ENCODE measurements around the gene SERPINB10.
"Not testable (repeated sequence)": the region's sequence is repeated elsewhere in the genome, so short reads cannot be mapped to it uniquely, and the experiment has no call there.

SERPINB10 gene

DNA sequence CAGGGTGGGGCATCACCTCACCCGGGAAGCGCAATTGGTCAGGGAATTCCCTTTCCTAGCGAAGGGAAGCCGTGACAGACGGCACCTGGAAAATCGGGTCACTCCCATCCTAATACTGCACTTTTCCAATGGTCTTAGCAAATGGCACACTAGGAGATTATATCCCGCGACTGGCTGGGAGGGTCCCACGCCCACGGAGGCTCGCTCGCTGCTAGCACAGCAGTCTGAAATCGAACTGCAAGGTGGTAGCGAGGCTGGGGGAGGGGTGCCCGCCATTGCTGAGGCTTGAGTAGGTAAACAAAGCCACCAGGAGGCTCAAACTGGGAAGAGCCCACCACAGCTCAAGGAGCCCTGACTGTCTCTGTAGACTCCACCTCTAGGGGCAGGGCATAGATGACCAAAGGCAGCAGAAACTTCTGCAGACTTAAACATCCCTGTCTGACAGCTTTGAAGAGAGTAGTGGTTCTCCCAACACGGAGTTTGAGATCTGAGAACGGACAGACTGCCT lies 32.8 kb downstream of the SERPINB10 start:
- H3K27me3 Mint-ChIP-seq: peaks cover 15% of the 10 kb centered on the region
- not testable (repeated sequence) for H3K4me3 Mint-ChIP-seq; H3K9me3 Mint-ChIP-seq; H3K4me1 Mint-ChIP-seq; H3K27ac Mint-ChIP-seq; H3K36me3 Mint-ChIP-seq; ATAC-seq (ENCODE audit: low read depth); DNase-seq (ENCODE audit: low spot score in 2 of 2)

DNA sequence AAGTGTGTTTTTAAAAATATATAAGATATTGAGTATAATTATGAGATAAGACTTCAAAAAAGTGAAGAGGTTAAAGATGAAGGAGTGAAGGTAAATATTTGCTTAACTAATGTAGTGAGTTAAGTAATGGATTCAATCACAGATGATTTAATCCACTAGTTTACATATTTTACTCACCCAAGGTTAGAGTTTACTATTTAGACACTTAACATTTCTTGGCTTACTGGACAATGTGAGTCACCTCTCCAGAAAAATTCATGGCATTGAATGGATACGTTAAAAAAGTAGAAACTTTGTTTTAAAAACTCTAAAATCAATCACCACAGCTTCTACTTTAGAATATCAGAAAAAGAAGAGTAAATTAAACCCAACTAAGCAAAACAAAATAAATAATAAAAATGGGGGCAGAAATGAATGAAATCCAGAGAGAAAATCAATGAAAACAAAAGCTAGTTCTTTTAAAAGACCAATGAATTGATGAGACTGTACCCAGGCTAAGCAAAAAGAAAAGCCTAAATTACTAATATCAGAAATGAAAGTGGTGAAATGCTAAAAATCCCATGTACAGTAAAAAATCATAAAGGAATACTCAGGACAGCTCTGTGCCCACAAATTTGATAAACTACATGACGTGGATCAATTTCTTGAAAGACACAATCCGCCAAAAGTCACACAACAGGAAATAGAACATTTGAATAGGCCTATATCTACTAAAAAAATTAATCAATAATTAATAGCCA lies 39.5 kb downstream of the SERPINB10 start:
- Mint-ChIP-seq H3K27ac (no peak overlapping the region), H3K27me3 (peaks cover 7% of the 10 kb centered on the region), H3K4me1 (peaks cover 19% of the 10 kb centered on the region), H3K36me3 (peaks cover 3% of the 10 kb centered on the region), H3K4me3 (no peak overlapping the region), H3K9me3 (peaks cover 3% of the 10 kb centered on the region)
- ATAC-seq (ENCODE audit: low read depth): no peak
- DNase-seq (ENCODE audit: low spot score in 2 of 2): no peak

DNA sequence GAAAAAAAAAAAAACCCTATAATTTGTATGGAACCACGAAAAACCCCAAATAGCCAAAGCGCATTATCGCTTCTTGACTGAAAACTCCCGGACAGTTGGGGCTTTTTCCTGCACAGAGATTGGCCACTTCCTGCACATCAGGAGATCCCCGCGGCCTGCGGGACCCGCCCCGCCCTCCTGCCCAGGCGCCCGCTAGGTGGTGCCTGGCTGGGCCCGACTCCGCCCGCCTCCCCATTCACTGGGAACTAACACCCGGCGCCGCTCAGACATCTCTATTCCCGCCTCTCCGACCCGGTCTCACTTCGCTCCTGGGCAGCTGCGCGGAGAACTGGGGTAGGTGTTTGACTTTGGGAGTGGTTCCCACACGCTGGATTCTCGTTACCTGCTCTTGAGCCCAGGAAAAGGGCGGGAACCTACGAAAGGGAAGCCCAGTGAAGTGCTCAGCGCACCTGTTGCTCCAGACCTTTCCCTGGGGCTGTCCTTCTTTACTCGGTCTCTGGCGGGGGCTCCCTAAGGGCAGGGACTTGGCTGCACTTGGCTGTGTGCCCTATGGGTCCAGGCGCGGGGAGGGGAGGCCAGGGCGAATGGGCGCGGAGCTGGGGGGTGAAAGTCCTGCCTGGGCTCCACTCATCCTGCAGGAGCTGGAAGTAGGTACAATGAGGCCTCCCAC lies 41.4 kb downstream of the SERPINB10 start, which contains the start of gene HMSD:
Gene HMSD, plus strand, starts transcription at position 234 of the 670 bp plus-strand sequence. CDS start 4,155 bp downstream, outside the sequence.
- DNase-seq (ENCODE audit: low spot score in 2 of 2): peak; percentile 46 to 53
- Mint-ChIP-seq H3K27me3 (no peaks in the 10 kb centered on the region), H3K4me1 (peaks cover 19% of the 10 kb centered on the region), H3K4me3 (peak within 1 kb of the TSS; percentile 75), H3K36me3 (peaks cover 3% of the 10 kb centered on the region), H3K9me3 (peaks cover 3% of the 10 kb centered on the region), H3K27ac (peak within 1 kb of the TSS; percentile 38)
- ATAC-seq (ENCODE audit: low read depth): peak; percentile 98

DNA sequence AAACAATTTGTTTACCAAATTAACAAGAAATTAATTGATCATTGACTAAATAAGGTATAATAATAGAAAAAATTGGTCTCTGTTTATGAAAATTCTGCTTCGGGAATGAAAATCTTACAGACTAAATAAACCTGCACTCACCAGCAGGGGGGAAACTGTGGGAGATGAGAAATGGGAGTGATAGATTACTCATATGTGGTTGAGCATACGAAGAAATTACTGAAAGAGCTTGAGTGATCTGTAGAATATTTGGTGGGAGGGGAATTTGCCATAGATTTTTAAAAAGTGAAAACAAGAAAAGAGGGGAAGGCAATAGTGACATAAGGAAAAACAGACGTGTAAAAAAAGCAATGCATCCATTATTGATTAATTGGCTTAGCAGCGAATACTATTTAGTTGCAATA lies 43.5 kb downstream of the SERPINB10 start:
- peaks cover 1% of the 10 kb centered on the region for H3K27me3 Mint-ChIP-seq
- no peak overlapping the region for H3K4me3 Mint-ChIP-seq
- H3K4me1 Mint-ChIP-seq: peaks cover 19% of the 10 kb centered on the region
- DNase-seq (ENCODE audit: low spot score in 2 of 2) (no peak), ATAC-seq (ENCODE audit: low read depth) (no peak)
- H3K27ac Mint-ChIP-seq: no peak overlapping the region
- peaks cover 3% of the 10 kb centered on the region for H3K9me3 Mint-ChIP-seq
- H3K36me3 Mint-ChIP-seq: peaks cover 3% of the 10 kb centered on the region

DNA sequence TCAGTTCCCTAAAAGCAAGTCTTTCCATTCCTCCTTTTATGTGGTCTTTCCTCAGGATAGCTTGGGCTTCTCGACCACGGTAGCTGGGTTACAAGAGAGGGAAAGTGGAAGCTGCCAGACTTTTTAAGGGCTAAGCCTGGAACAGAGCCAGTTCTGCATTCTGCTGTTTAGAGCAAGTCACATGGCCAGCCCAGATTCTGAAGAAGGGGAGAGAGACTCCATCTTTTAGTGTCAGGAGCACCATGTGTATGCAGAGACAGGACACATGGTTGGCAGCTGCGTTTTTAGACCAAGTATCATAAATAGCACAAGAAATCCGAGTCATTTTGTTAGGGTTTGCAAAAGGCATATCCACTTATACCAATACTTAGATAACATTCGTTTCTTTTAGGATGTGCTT lies 46.1 kb downstream of the SERPINB10 start:
- DNase-seq (ENCODE audit: low spot score in 2 of 2) (no peak), ATAC-seq (ENCODE audit: low read depth) (no peak)
- peaks cover 3% of the 10 kb centered on the region for H3K9me3 Mint-ChIP-seq
- H3K27ac Mint-ChIP-seq: no peak overlapping the region
- H3K27me3 Mint-ChIP-seq: peaks cover 1% of the 10 kb centered on the region
- H3K4me1 Mint-ChIP-seq: peaks cover 11% of the 10 kb centered on the region
- H3K36me3 Mint-ChIP-seq: peaks cover 3% of the 10 kb centered on the region
- no peak overlapping the region for H3K4me3 Mint-ChIP-seq

DNA sequence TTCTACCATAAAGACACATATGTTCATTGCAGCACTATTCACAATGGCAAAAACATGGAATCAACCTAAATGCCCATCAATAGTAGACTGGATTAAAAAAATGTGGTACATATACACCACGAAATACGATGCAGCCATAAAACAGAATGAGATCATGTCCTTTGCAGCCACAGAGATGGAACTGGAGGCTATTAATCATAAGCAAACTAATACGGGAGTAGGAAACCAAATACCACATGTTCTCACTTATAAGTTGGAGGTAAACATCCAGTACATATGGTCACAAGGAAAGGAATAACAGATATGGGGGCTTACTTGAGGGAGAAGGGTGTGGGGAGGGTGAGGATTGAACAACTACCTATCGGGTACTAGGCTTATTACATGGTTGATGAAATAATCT lies 49.0 kb downstream of the SERPINB10 start:
- DNase-seq (ENCODE audit: low spot score in 2 of 2) (no peak), ATAC-seq (ENCODE audit: low read depth) (no peak)
- peaks cover 3% of the 10 kb centered on the region for H3K27me3 Mint-ChIP-seq
- no peaks in the 10 kb centered on the region for H3K36me3 Mint-ChIP-seq
- no peaks in the 10 kb centered on the region for H3K9me3 Mint-ChIP-seq
- no peak overlapping the region for H3K27ac Mint-ChIP-seq
- no peaks in the 10 kb centered on the region for H3K4me1 Mint-ChIP-seq
- no peak overlapping the region for H3K4me3 Mint-ChIP-seq

DNA sequence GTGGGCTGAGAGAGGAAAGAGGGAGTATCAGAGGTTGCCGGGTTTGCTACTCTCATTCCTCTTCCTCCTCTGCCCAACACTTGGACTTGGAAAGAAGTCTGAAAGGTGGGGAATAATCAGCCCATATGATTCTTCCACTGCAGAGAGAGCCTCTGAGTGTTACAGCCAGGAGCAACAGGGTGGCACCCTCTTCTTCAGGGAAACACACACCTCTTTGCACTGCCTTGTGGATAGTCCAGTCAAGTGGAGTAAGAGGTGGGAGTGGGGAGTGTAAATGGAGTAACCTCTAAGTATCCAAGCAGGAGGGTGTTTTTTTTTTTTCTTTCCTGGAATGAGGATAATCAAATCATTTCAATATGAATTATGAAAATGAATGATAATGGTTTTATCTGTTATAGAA lies 53.1 kb downstream of the SERPINB10 start:
- ATAC-seq (ENCODE audit: low read depth) (no peak), DNase-seq (ENCODE audit: low spot score in 2 of 2) (no peak)
- Mint-ChIP-seq H3K27ac (no peak overlapping the region), H3K36me3 (no peaks in the 10 kb centered on the region), H3K9me3 (no peaks in the 10 kb centered on the region), H3K4me3 (no peak overlapping the region), H3K27me3 (peaks cover 6% of the 10 kb centered on the region), H3K4me1 (peaks cover 7% of the 10 kb centered on the region)

DNA sequence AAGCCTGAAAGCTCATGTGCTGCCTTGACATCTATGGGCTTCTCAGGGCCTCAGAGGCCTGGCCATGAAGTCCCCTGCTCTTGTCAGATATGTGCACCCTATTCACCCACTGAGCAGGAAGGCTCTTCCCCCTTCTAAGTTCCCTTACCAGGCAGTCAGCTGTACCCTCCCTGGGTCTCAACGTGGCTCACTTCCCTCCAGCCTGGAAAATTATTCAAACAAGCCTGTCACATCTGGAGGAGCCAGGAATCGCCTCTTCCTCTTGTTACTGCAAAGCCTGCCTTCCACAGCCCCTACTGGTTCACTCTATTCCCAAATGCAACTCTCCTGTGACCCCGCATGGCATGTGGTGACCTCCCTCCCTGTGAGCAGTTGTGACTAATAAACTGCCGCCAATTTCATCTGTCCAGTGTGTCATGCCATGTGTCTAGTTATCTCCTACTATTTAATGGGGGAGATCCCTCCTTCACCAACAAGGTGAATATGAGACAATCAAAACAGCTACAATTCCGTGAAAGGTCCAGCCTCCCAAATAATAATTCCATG lies 53.8 kb downstream of the SERPINB10 start:
- Mint-ChIP-seq H3K27ac (no peak overlapping the region), H3K9me3 (no peaks in the 10 kb centered on the region), H3K27me3 (peaks cover 4% of the 10 kb centered on the region), H3K4me3 (no peak overlapping the region), H3K36me3 (no peaks in the 10 kb centered on the region), H3K4me1 (peaks cover 7% of the 10 kb centered on the region)
- no peak for ATAC-seq (ENCODE audit: low read depth)
- DNase-seq (ENCODE audit: low spot score in 2 of 2): no peak

DNA sequence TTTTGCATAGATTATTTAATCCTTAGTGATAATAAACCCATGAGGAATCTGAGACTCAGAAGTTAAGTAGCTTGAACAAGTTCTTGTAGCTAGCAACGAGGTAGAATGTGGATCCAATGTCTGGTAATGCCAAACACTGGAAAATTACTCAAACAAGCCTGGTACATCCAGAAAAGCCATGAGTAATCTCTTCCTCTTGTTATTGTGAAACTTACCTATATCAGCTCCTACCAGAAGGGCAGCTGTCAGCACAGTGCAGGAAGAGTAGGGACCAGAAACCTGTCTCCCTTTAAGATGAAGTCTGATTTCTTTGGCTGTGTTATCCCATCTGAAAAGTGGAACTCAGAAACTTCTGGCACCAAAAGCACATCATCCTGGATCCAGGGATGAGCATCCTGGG lies 54.4 kb downstream of the SERPINB10 start:
- H3K36me3 Mint-ChIP-seq: no peaks in the 10 kb centered on the region
- DNase-seq (ENCODE audit: low spot score in 2 of 2) (no peak), ATAC-seq (ENCODE audit: low read depth) (no peak)
- H3K4me3 Mint-ChIP-seq: no peak overlapping the region
- H3K9me3 Mint-ChIP-seq: no peaks in the 10 kb centered on the region
- H3K27me3 Mint-ChIP-seq: peaks cover 4% of the 10 kb centered on the region
- no peak overlapping the region for H3K27ac Mint-ChIP-seq
- peaks cover 7% of the 10 kb centered on the region for H3K4me1 Mint-ChIP-seq

DNA sequence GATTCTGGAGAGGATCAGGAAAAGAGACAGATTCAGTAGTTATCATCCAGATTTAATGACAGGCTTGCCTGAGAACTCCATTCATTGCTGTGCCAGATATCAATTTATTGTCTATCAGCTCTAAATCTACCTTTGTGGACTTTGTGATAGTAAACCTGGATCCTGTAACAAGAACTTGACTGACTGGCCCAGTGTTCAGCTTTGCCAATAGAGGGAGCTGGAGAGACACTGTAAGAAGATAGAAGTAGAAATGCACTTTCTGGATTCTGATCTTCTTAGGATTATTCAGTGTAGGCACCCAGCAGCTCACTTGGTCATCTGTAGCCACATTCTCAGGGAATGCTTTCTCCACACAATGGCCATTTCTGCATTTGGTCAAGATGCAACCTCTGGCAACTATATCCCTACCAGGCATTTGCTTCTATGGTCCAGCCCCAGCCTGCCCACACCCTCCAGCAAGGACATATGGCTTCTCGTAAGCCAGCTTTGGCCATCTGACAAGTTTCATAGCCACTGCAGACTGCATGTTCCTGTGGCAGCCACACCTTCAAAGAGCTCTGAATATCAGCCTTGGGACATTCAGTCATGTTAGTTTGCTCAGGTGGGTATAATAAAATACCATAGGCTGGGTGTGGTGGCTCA lies 56.0 kb downstream of the SERPINB10 start:
- Mint-ChIP-seq H3K4me1 (peaks cover 7% of the 10 kb centered on the region), H3K9me3 (no peaks in the 10 kb centered on the region), H3K27ac (no peak overlapping the region), H3K4me3 (no peak overlapping the region), H3K27me3 (peaks cover 4% of the 10 kb centered on the region), H3K36me3 (no peaks in the 10 kb centered on the region)
- peak in 1 of 2 donors; percentile 47 for DNase-seq (ENCODE audit: low spot score in 2 of 2)
- peak; percentile 85 for ATAC-seq (ENCODE audit: low read depth)

DNA sequence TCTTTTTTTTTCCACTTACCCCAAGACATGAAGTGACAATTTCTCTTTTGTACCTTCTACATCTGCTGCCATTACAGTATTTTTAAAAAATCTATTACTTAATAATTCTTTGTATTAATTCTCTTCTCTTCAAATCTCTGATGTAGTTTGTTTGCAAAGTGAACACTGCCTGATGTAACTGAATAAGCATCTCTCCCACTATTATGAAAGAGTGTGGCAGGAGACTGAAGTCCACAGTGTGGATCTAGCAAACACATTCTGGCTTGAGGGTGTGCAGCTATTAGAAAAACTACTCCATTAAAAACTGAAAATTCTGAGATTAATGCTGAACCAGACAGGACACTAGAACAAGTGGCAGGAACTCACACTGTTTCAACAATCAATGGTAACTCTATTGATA lies 57.1 kb downstream of the SERPINB10 start:
- H3K4me3 Mint-ChIP-seq: no peak overlapping the region
- H3K27me3 Mint-ChIP-seq: peaks cover 4% of the 10 kb centered on the region
- H3K4me1 Mint-ChIP-seq: peaks cover 18% of the 10 kb centered on the region
- ATAC-seq (ENCODE audit: low read depth) (no peak), DNase-seq (ENCODE audit: low spot score in 2 of 2) (no peak)
- no peaks in the 10 kb centered on the region for H3K36me3 Mint-ChIP-seq
- no peaks in the 10 kb centered on the region for H3K9me3 Mint-ChIP-seq
- no peak overlapping the region for H3K27ac Mint-ChIP-seq

DNA sequence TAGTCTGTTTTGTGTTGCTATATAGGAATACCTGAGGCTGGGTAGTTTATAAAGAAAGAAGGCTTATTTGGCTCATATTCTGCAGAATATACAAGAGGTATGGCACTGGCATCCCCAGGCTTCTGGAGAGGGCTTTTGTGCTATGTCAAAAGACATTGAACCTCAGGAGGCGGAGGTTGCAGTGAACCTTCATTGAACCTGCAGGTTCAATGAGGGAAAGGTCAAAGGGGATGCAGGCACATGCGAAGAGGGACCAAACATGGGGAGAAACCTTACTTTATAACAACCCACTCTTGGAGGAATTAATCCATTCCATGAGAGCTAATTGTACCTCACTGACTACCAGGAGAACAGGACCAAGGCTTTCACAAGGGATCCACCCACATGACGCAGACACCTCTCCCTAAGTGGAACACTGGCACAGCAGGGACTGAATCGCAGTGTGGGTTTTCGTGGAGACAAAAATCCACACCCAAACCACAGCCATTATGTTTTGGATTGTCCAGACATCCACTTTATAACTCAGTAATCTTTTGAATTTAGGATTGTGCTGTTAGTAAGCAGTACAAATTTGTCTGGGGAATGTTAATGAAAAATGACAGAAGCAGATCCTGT lies 58.1 kb downstream of the SERPINB10 start:
- no peaks in the 10 kb centered on the region for H3K9me3 Mint-ChIP-seq
- H3K4me1 Mint-ChIP-seq: peaks cover 20% of the 10 kb centered on the region
- H3K27ac Mint-ChIP-seq: no peak overlapping the region
- H3K36me3 Mint-ChIP-seq: no peaks in the 10 kb centered on the region
- H3K4me3 Mint-ChIP-seq: no peak overlapping the region
- no peak for ATAC-seq (ENCODE audit: low read depth)
- peaks cover 4% of the 10 kb centered on the region for H3K27me3 Mint-ChIP-seq
- DNase-seq (ENCODE audit: low spot score in 2 of 2): no peak

DNA sequence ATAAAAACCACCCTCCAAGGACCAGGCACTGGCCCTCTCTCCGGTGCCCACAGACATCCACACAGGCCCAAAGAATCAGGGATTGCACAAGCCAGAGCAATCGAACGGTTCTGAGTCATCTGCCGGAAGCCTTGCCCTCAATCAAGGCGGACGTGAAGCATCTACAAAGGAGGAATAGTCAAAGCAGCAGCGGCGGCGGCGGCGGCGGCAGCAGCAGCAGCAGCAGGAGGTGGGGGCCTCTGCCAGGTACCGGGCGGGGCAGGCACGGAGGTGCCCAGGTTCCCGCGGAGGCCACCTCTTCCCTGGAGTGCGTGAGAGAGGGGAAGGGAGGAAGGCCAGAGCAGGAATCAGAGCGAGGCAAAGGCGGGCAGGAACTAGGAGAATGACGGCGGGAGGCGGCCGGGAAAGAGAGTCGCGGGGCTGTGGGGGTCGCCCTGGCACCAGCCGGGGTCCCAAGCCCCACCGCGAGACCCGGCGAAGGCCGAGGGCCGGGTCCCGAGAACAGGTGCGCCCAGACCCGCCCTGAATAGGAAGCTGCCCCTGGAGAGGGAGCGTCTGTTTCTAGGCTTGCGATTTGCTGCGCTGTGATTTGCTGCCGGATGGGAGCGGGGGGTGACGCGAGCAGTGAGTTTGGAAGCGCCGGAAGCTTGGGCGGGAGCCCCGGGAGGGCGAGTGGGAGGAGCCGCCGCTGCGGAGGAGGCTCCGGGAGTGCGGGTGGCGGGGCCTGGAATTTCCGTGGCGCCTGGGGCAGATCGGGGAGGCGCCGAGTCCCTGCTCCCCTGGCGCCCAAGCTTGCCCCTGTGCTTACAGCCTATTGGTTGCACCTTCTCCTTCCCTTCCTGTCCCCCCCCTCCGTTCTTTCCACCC lies 62.4 kb downstream of the SERPINB10 start, which contains the start of gene SERPINB8:
Gene SERPINB8, plus strand, starts transcription at position 140 of the 867 bp plus-strand sequence. CDS start 8,228 bp downstream, outside the sequence.
- DNase-seq (ENCODE audit: low spot score in 2 of 2): peak; percentile 54
- H3K27me3 Mint-ChIP-seq: no peaks in the 10 kb centered on the region
- no peaks in the 10 kb centered on the region for H3K9me3 Mint-ChIP-seq
- H3K4me1 Mint-ChIP-seq: peaks cover 35% of the 10 kb centered on the region
- peak; percentile 89 for ATAC-seq (ENCODE audit: low read depth)
- no peaks in the 10 kb centered on the region for H3K36me3 Mint-ChIP-seq
- H3K4me3 Mint-ChIP-seq: peak within 1 kb of the TSS; percentile 96
- peak within 1 kb of the TSS; percentile 96 for H3K27ac Mint-ChIP-seq
